HepG2 (cell line): ENCODE results near the gene VAMP2. TPM values are rescaled to one million over a fixed set of nuclear protein-coding genes. Genes with fewer than 3 reads are reported as not detected.

Experiments
- BCL3 ChIP-seq: sonication (generic); formaldehyde crosslinking; IDR thresholded peaks from 2 replicates; pipeline ENCODE4 v1.5.1; 2020; ENCODE audit warnings: mild to moderate bottlenecking, missing genetic modification reagents, moderate library complexity
- DPF2 ChIP-seq: sonication (generic); formaldehyde crosslinking; IDR thresholded peaks from 2 replicates; pipeline ENCODE4 v1.4.0; 2020; ENCODE audit warnings: mild to moderate bottlenecking, low read depth, missing genetic modification reagents, borderline replicate concordance
- KAT7 ChIP-seq: IDR thresholded peaks from 2 replicates; pipeline ENCODE4 v1.6.1; 2018; ENCODE audit warnings: borderline replicate concordance, missing compliant biosample characterization
- MYC ChIP-seq: sonication (generic); formaldehyde crosslinking; IDR thresholded peaks from 2 replicates; pipeline ENCODE4 v1.9.0; 2021; ENCODE audit warnings: missing genetic modification reagents, borderline replicate concordance
- SP5 ChIP-seq: IDR thresholded peaks from 2 replicates; pipeline ENCODE4 v1.6.1; 2016; ENCODE audit warnings: low read depth, borderline replicate concordance
- ZHX2 ChIP-seq, 2 experiments: sonication (generic) in 1 of 2; formaldehyde crosslinking in 1 of 2; IDR thresholded peaks; 2 replicates each; pipeline versions ENCODE4 v1.6.1 to v1.9.0; 2014 to 2022; ENCODE audit warnings: antibody characterized with exemption in 1 of 2, borderline replicate concordance in 1 of 2, inconsistent platforms in 1 of 2, low read depth in 1 of 2, missing genetic modification reagents in 1 of 2
- ZNF264 ChIP-seq: sonication (generic); formaldehyde crosslinking; IDR thresholded peaks from 2 replicates; pipeline ENCODE4 v1.4.0; 2020; ENCODE audit warnings: missing genetic modification reagents
- ZNF3 ChIP-seq: IDR thresholded peaks from 2 replicates; pipeline ENCODE4 v1.7.0; 2017; ENCODE audit warnings: inconsistent platforms
- ZNF343 ChIP-seq: sonication (generic); formaldehyde crosslinking; IDR thresholded peaks from 2 replicates; pipeline ENCODE4 v1.4.0; 2020; ENCODE audit warnings: mild to moderate bottlenecking, missing genetic modification reagents
- ZNF543 ChIP-seq: sonication (generic); formaldehyde crosslinking; IDR thresholded peaks from 2 replicates; pipeline ENCODE4 v1.4.0; 2020; ENCODE audit warnings: mild to moderate bottlenecking, missing genetic modification reagents
- ZNF607 ChIP-seq: sonication (generic); formaldehyde crosslinking; IDR thresholded peaks from 2 replicates; pipeline ENCODE4 v1.5.1; 2020; ENCODE audit warnings: missing genetic modification reagents, mild to moderate bottlenecking, borderline replicate concordance
- ZNF850 ChIP-seq: sonication (generic); formaldehyde crosslinking; conservative IDR thresholded peaks from 2 replicates; pipeline ENCODE4 v1.9.0; 2021; ENCODE audit warnings: mild to moderate bottlenecking, missing genetic modification reagents
- polyA plus RNA-seq, 8 experiments: library from polyadenylated mRNA; depleted of rRNA in 3 of 8; stranded (reverse) in 7 of 8; unstranded in 1 of 8; fragments of >200 nt; fragmentation: Illumina TruSeq in 4 of 8; extraction: Trizol in 4 of 8; gene quantifications; 2 replicates each; pipeline versions ENCODE4 v1.2.1 to v1.2.3, GENCODE V29; 2011 to 2016; ENCODE audit warnings: low read depth in 4 of 8, missing spikeins in 1 of 8, mixed read lengths in 1 of 8; ENCODE audit not compliant: insufficient read depth in 1 of 8
- total RNA-seq, 5 experiments: library from RNA; depleted of rRNA; stranded (reverse); fragments of >200 nt; fragmentation: Illumina TruSeq; extraction: Trizol; gene quantifications; 2 replicates each; pipeline ENCODE4 v1.2.3, GENCODE V29; 2016; ENCODE audit warnings: low read depth in 1 of 5
- TF ChIP-seq, protein P1 (sequence below): sonication (generic); formaldehyde crosslinking; IDR thresholded peaks from 2 replicates; pipeline ENCODE4 v1.4.0; 2020; ENCODE audit warnings: missing genetic modification reagents, borderline replicate concordance
- TF ChIP-seq, protein P2 (sequence below): sonication (generic); formaldehyde crosslinking; IDR thresholded peaks from 2 replicates; pipeline ENCODE4 v1.5.1; 2020; ENCODE audit warnings: mild to moderate bottlenecking, moderate library complexity, missing genetic modification reagents

The VAMP2 gene
- total and polyA plus RNA-seq, 2 of the 13 experiments (the other 11 are each of a cell fraction or from before 2014, with no cell fraction given), result 3.9 to 17.2 TPM

DNA sequence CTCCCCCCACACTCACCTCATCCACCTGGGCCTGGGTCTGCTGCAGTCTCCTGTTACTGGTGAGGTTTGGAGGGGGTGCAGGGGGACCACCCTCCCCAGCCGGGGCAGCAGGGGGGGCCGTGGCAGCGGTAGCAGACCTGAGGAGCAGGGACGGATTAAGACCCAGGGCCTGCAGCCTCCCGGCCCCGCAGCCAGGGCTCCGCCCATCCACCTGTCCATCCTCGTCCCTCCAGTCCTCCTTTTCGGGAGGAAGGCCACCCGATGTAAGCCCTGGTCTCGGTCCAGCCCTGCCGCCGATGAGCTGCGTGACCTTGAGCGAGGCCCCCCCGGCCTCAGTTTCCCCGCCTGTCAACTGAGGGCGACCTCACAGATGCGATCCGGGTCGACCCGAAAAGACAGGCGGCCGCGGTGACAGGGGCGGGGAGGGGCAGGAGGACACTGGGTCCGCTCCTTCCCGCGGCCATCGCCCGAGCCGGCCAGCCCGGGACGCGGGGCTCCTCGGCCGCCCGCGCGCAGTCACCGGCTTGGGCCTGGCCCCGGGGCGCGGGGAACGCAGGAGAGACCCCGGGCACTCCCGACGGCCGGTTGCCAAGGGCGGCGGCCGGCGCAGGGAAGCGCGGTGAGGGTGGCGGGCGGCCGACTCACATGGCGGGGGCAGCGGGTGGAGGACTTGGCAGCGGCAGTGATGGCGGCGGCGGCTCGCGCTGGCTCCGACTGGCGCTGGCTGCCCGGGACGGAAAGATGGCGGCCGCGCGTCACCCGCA is at the start of gene VAMP2 (continued):
- TF ChIP-seq ZHX2 (IDR thresholded peaks at IDR 0.05; ENCODE audit: low read depth), result peak; percentile 78
- no peak for TF ChIP-seq ZHX2 (CRISPR knock-in tag; IDR thresholded peaks at IDR 0.05; ENCODE audit: borderline replicate concordance)
- TF ChIP-seq, protein P1, sequence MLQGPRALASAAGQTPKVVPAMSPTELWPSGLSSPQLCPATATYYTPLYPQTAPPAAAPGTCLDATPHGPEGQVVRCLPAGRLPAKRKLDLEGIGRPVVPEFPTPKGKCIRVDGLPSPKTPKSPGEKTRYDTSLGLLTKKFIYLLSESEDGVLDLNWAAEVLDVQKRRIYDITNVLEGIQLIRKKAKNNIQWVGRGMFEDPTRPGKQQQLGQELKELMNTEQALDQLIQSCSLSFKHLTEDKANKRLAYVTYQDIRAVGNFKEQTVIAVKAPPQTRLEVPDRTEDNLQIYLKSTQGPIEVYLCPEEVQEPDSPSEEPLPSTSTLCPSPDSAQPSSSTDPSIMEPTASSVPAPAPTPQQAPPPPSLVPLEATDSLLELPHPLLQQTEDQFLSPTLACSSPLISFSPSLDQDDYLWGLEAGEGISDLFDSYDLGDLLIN, result 0 out of 2 replicates have a peak, but pooled peaks have one; percentile 6
- peak; percentile 17; the same call in 1 of the 2 replicates for TF ChIP-seq MYC (CRISPR knock-in tag)
- TF ChIP-seq SP5 (CRISPR knock-in tag), result no peak
- TF ChIP-seq DPF2 (CRISPR knock-in tag), result no peak
- TF ChIP-seq ZNF264 (CRISPR knock-in tag), result no peak
- no peak for TF ChIP-seq ZNF3 (CRISPR knock-in tag)
- TF ChIP-seq, protein P2, sequence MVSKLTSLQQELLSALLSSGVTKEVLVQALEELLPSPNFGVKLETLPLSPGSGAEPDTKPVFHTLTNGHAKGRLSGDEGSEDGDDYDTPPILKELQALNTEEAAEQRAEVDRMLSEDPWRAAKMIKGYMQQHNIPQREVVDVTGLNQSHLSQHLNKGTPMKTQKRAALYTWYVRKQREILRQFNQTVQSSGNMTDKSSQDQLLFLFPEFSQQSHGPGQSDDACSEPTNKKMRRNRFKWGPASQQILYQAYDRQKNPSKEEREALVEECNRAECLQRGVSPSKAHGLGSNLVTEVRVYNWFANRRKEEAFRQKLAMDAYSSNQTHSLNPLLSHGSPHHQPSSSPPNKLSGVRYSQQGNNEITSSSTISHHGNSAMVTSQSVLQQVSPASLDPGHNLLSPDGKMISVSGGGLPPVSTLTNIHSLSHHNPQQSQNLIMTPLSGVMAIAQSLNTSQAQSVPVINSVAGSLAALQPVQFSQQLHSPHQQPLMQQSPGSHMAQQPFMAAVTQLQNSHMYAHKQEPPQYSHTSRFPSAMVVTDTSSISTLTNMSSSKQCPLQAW, result peak; percentile 70; the same call in 1 of the 2 replicates
- TF ChIP-seq ZNF607, result peak; percentile 54; the same call in 1 of the 2 replicates
- peak; percentile 79; the same call in 1 of the 2 replicates for TF ChIP-seq BCL3 (CRISPR knock-in tag)
- 0 out of 2 replicates have a peak, but pooled peaks have one; percentile 14 for TF ChIP-seq ZNF543 (CRISPR knock-in tag)
- TF ChIP-seq KAT7 (CRISPR knock-in tag), result peak; percentile 57; the same call in 1 of the 2 replicates
- no peak for TF ChIP-seq ZNF850
- peak; percentile 50; the same call in 1 of the 2 replicates for TF ChIP-seq ZNF343 (CRISPR knock-in tag)
